Stomach (tissue), 9 donors: ENCODE results near the gene MYO16. TPM values are rescaled to one million over a fixed set of nuclear protein-coding genes. Genes with fewer than 3 reads are reported as not detected.
A peak's percentile ranks its signal among the peaks of the same experiment; 100 is the strongest.

Source experiments
- DNase-seq, 2 donors: peaks; one replicate each; pipeline versions ENCODE4 v3.0.0 to v3.0.0-alpha.2; 2013 to 2019
- H3K27ac ChIP-seq, 5 donors: fragments of 200-600 bp in 4 of 5; sonication (generic) in 4 of 5; one replicate each; pipeline ENCODE4 v1.5.1; 2013 to 2019; ENCODE audit warnings: mild to moderate bottlenecking in 1 of 5, moderate library complexity in 1 of 5
- H3K27me3 ChIP-seq, 3 donors: fragments of 200-600 bp; sonication (generic); one replicate each; pipeline ENCODE4 v1.5.1; 2017 to 2019; ENCODE audit warnings: mixed run types in 1 of 3
- H3K36me3 ChIP-seq, 4 donors: fragments of 200-600 bp; sonication (generic); 1 replicate in 3 of 4; 2 replicates in 1 of 4; pipeline ENCODE4 v1.5.1; 2016 to 2019
- H3K4me1 ChIP-seq, 4 donors: fragments of 200-600 bp; sonication (generic); one replicate each; pipeline ENCODE4 v1.5.1; 2016 to 2019
- H3K4me3 ChIP-seq, 4 donors: fragments of 200-600 bp; sonication (generic) in 3 of 4; one replicate each; pipeline ENCODE4 v1.5.1; 2016 to 2019; ENCODE audit warnings: mild to moderate bottlenecking in 1 of 4
- H3K9me3 ChIP-seq, 4 donors: fragments of 200-600 bp; sonication (generic); one replicate each; pipeline ENCODE4 v1.5.1; 2016 to 2019
- EP300 ChIP-seq: sonication (generic); formaldehyde crosslinking; IDR thresholded peaks from one replicate; pipeline ENCODE4 v1.6.1; 2017; ENCODE audit warnings: antibody characterized with exemption
- POLR2A ChIP-seq, 4 donors: fragments of 450-650 bp; IDR thresholded peaks; one replicate each; pipeline ENCODE4 v1.6.1; 2016; ENCODE audit warnings: antibody characterized with exemption in 4 of 4, control low read depth in 2 of 4, mild to moderate bottlenecking in 1 of 4, moderate library complexity in 1 of 4
- POLR2AphosphoS5 ChIP-seq, 3 donors: sonication (generic); formaldehyde crosslinking; IDR thresholded peaks; one replicate each; pipeline ENCODE4 v1.6.1; 2016; ENCODE audit warnings: antibody characterized with exemption in 3 of 3
- WGBS, 5 donors: extraction: QIAGEN DNeasy Blood & Tissue Kit in 3 of 5; methylation state at CpG; one replicate each; pipeline versions ENCODE4 v1.1.5 to v1.1.7; 2013 to 2018; 5-methylcytosine and 5-hydroxymethylcytosine counted together
- intact Hi-C: fragments of 100-400 bp; cut with DNase I; formaldehyde crosslinking; loops from one replicate; pipeline ENCODE4 v1.15.1; 2023; ENCODE audit warnings: low total_unique reads
- polyA plus RNA-seq, 3 donors: library from polyadenylated mRNA; stranded (reverse); fragments of 200-250 nt; gene quantifications; one replicate each; pipeline ENCODE4 v1.2.3, GENCODE V29; 2013
- total RNA-seq, 5 donors: library from RNA; depleted of rRNA; stranded (reverse); fragments of >200 nt; gene quantifications; one replicate each; pipeline versions ENCODE4 v1.1.0 to v1.2.3, GENCODE V29; 2014 to 2016
- TF ChIP-seq, protein P1 (sequence below), 7 experiments: fragments of 450-650 bp in 4 of 7; fragments of 200-600 bp in 3 of 7; sonication (generic) in 3 of 7; IDR thresholded peaks; one replicate each; pipeline ENCODE4 v1.5.1; 2016 to 2019; ENCODE audit warnings: antibody characterized with exemption in 7 of 7, control low read depth in 2 of 7, mild to moderate bottlenecking in 1 of 7
- donor health status: healthy with polysubstance abuse.
- donor health status: Bipolar disorder and iron deficiency.
- donor health status: healthy.

MYO16 gene
- total and polyA plus RNA-seq, 8 donors, result under 0.01 to 1.8 (median 0.15) TPM; not detected in 3

DNA sequence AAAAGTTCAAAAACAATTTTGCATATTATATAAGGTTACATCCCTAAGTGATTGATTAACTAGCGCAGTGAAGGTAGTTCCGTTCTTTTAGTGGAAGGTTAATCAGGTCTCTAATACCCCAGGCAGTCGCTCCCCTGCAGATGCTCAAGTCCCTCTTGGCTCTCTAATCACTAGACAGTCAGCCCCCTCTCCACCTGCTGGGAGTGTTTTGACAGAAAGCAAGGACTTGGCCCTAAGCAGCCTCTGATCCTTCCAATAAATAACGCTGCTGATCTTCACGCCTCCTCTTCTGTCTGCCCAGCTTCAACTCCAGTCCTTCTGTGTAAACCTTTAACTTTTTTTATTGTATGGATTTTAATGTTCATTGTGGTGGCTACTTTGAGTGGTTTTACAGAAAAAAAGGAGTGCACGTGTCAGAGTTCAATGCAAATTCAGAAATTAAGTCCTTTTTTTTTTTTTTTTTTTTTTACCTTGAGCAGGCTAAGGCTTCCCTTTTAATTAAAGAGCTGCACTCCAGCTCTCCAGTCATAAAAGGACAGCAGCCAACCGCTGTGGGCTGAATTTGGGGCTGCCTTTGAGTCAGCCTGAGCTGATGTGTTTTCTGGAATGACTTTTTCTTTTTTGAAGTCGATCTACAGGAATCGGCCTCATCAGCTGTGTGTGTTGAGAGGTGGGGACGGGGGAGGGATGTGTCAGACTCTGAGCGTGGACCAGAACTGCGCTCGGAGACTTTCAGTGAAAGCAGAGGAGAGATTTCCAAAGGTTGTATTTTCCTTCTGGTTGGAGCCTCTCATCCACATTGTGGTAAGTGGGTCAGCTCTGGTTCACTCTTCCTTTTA, 33.8 kb upstream of the MYO16 start:
- no peaks in the 10 kb centered on the region for H3K27me3 ChIP-seq
- WGBS, 5 donors, result 39 to 46% (median 40%) methylated on average over 13 of the region's 13 CpGs
- H3K27ac ChIP-seq, result no peak overlapping the region
- no peaks in the 10 kb centered on the region for H3K9me3 ChIP-seq
- TF ChIP-seq EP300 (no peak), POLR2A (IDR thresholded peaks at IDR 0.05) (no peak), POLR2AphosphoS5 (IDR thresholded peaks at IDR 0.05) (no peak)
- TF ChIP-seq, protein P1, sequence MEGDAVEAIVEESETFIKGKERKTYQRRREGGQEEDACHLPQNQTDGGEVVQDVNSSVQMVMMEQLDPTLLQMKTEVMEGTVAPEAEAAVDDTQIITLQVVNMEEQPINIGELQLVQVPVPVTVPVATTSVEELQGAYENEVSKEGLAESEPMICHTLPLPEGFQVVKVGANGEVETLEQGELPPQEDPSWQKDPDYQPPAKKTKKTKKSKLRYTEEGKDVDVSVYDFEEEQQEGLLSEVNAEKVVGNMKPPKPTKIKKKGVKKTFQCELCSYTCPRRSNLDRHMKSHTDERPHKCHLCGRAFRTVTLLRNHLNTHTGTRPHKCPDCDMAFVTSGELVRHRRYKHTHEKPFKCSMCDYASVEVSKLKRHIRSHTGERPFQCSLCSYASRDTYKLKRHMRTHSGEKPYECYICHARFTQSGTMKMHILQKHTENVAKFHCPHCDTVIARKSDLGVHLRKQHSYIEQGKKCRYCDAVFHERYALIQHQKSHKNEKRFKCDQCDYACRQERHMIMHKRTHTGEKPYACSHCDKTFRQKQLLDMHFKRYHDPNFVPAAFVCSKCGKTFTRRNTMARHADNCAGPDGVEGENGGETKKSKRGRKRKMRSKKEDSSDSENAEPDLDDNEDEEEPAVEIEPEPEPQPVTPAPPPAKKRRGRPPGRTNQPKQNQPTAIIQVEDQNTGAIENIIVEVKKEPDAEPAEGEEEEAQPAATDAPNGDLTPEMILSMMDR (IDR thresholded peaks at IDR 0.05), result no peak
- no peaks in the 10 kb centered on the region for H3K4me1 ChIP-seq
- H3K36me3 ChIP-seq, result no peaks in the 10 kb centered on the region
- H3K4me3 ChIP-seq, result no peak overlapping the region
- DNase-seq, result peak in 1 of 2 donors; percentile 7
- intact Hi-C loops, result no loop called here

DNA sequence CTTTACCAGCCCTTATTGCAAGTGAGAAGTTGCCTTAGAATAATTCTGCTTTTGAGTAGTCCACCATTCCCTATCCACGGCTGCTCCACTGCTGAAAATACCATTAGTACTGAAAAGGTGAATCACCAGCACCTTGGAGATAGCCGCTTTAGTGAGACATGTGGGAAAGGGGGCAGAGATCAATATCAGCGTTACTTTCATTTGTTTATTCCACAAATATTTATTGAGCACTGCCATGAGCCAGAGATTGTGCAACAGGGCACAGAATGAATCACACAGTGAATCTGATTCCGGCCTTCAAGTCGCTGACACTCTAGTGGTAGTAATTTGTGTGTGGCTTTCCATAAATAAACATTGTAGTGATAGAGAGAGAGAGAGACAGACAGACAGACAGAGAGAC, 31.5 kb upstream of the MYO16 start:
- H3K4me3 ChIP-seq, result no peak overlapping the region
- no peaks in the 10 kb centered on the region for H3K36me3 ChIP-seq
- TF ChIP-seq POLR2A (IDR thresholded peaks at IDR 0.05) (no peak), EP300 (no peak), POLR2AphosphoS5 (IDR thresholded peaks at IDR 0.05) (no peak)
- TF ChIP-seq, protein P1 (IDR thresholded peaks at IDR 0.05), result no peak
- H3K27me3 ChIP-seq, result no peaks in the 10 kb centered on the region
- peaks cover 0 to 11% (median 7%) of the 10 kb centered on the region in 4 donors for H3K9me3 ChIP-seq
- H3K4me1 ChIP-seq, result no peaks in the 10 kb centered on the region
- H3K27ac ChIP-seq, result no peak overlapping the region
- no peak for DNase-seq
- WGBS, 5 donors, result 32 to 55% (median 44%) methylated on average over 5 of the region's 5 CpGs
- intact Hi-C loops, result no loop called here

DNA sequence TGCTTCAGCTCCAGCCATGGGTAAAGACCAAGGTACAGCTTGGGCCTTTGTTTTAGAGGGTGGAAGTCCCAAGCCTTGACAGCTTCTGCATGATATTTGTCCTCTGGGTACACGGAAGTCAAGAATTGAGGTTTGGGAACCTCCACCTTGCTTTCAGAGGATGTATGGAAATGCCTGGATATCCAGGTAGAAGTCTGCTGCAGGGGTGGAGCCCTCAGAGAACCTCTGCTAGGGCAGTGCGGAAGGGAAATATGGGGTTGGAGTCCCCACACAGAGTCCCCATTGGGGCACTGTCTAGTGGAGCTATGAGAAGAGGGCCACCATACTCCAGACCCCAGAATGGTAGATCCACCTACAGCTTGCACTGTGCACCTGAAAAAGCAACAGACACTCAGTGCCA, 23.0 kb upstream of the MYO16 start:
- Histone ChIP-seq H3K27ac (no peak overlapping the region), H3K36me3 (no peaks in the 10 kb centered on the region), H3K4me3 (no peak overlapping the region), H3K4me1 (peaks cover 0 to 4% (median 0%) of the 10 kb centered on the region in 4 donors), H3K9me3 (peaks cover 0 to 34% (median 26%) of the 10 kb centered on the region in 4 donors), H3K27me3 (no peaks in the 10 kb centered on the region)
- intact Hi-C loops, result no loop called here
- TF ChIP-seq POLR2A (IDR thresholded peaks at IDR 0.05) (no peak), EP300 (no peak), POLR2AphosphoS5 (IDR thresholded peaks at IDR 0.05) (no peak)
- TF ChIP-seq, protein P1 (IDR thresholded peaks at IDR 0.05), result no peak
- 72 to 100% (median 96%) methylated on average over 2 of the region's 2 CpGs for WGBS, 5 donors
- no peak for DNase-seq

DNA sequence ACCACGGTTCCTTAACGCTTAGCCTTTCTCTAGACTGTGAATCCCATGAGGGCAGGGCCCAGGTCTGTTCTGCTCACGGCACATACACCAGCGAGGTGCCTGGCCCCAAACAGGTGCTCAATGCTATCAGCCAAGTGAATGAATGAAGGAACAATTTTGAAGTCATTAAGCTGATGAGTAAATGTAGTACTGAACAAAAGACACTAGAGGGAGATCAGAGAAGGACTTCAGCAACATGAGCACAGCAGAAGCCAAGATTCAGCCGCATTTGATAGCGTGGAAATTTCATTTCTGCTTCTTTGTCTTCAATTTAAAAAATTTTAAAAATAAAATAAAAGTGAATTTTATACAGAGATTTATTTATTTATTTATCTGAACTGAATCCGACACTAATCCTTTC, 20.1 kb upstream of the MYO16 start:
- Histone ChIP-seq H3K36me3 (no peaks in the 10 kb centered on the region), H3K4me3 (no peak overlapping the region), H3K9me3 (peaks cover 0 to 25% (median 19%) of the 10 kb centered on the region in 4 donors), H3K4me1 (peaks cover 0 to 4% (median 0%) of the 10 kb centered on the region in 4 donors), H3K27me3 (no peaks in the 10 kb centered on the region), H3K27ac (no peak overlapping the region)
- 65 to 78% (median 68%) methylated on average over 7 of the region's 7 CpGs for WGBS, 5 donors
- TF ChIP-seq, protein P1 (IDR thresholded peaks at IDR 0.05), result peak in 5 of 7 experiments; percentile 11 to 40 (median 31)
- no peak for TF ChIP-seq EP300
- intact Hi-C loops, result no loop called here
- peak in 1 of 2 donors; percentile 46 for DNase-seq
